Smooth muscle cell (in vitro differentiated cells): ENCODE measurements around the gene MVD. TPM values are rescaled to one million over a fixed set of nuclear protein-coding genes. Genes with fewer than 3 reads are reported as not detected.

Experiments used
- DNase-seq: peaks from one replicate; lab custom pipeline; 2025; ENCODE audit not compliant: unreplicated experiment; lab: John Stamatoyannopoulos, UW
- H2AFZ ChIP-seq: fragments of 200-600 bp; sonication (generic); 2 replicates; pipeline ENCODE4 v1.6.0; 2016; ENCODE audit warnings: antibody characterized with exemption, low read depth, mild to moderate bottlenecking
- H3F3A ChIP-seq: fragments of 200-600 bp; sonication (generic); 2 replicates; pipeline ENCODE4 v1.6.0; 2017; ENCODE audit warnings: antibody characterized with exemption, low read depth
- H3K27ac ChIP-seq: fragments of 200-600 bp; sonication (generic); 2 replicates; pipeline ENCODE4 v1.5.1; 2016; ENCODE audit warnings: low read depth, mild to moderate bottlenecking
- H3K27me3 ChIP-seq: fragments of 200-600 bp; sonication (generic); 2 replicates; pipeline ENCODE4 v1.6.1; 2016; ENCODE audit warnings: low read depth, mild to moderate bottlenecking
- H3K36me3 ChIP-seq: fragments of 200-600 bp; sonication (generic); 2 replicates; pipeline ENCODE4 v1.5.1; 2016; ENCODE audit warnings: low read depth
- H3K4me1 ChIP-seq: fragments of 200-600 bp; sonication (generic); 2 replicates; pipeline ENCODE4 v1.5.1; 2016; ENCODE audit warnings: low read depth
- H3K4me2 ChIP-seq: fragments of 200-600 bp; sonication (generic); 2 replicates; pipeline ENCODE4 v1.6.0; 2016; ENCODE audit warnings: mild to moderate bottlenecking
- H3K4me3 ChIP-seq: fragments of 200-600 bp; sonication (generic); 2 replicates; pipeline ENCODE4 v1.5.1; 2016; ENCODE audit warnings: mild to moderate bottlenecking
- H3K79me2 ChIP-seq: fragments of 200-600 bp; sonication (generic); 2 replicates; pipeline ENCODE4 v1.6.0; 2016; ENCODE audit warnings: low read depth, mild to moderate bottlenecking
- H3K9ac ChIP-seq: fragments of 200-600 bp; sonication (generic); 2 replicates; pipeline ENCODE4 v1.6.0; 2016; ENCODE audit warnings: low read depth
- H3K9me3 ChIP-seq: fragments of 200-600 bp; sonication (generic); replicated peaks from 2 replicates; pipeline ENCODE4 v1.5.1; 2016; ENCODE audit warnings: low read depth
- H4K20me1 ChIP-seq: fragments of 200-600 bp; sonication (generic); 2 replicates; pipeline ENCODE4 v1.6.0; 2016; ENCODE audit warnings: low read depth
- WGBS: methylation state at CpG from one replicate; pipeline ENCODE4 v1.1.7; 2016; ENCODE audit warnings: low lambda C conversion rate; 5-methylcytosine and 5-hydroxymethylcytosine counted together
- polyA plus RNA-seq: library from polyadenylated mRNA; unstranded; fragments of >200 nt; fragmentation: Nextera tagmentation; extraction: Ambion mirVana; gene quantifications from 2 replicates; pipeline ENCODE4 v1.2.1, GENCODE V29; 2016
- total RNA-seq: library from RNA; depleted of rRNA; stranded (reverse); fragments of >200 nt; gene quantifications from 2 replicates; pipeline ENCODE4 v1.2.3, GENCODE V29; 2014
- TF ChIP-seq, protein P1 (sequence below): fragments of 200-600 bp; sonication (generic); IDR thresholded peaks from 2 replicates; pipeline ENCODE4 v1.5.1; 2017; ENCODE audit warnings: borderline replicate concordance, mild to moderate bottlenecking, antibody characterized with exemption; ENCODE audit not compliant: insufficient read depth, poor library complexity, severe bottlenecking

The MVD gene
- total and polyA plus RNA-seq, 2 experiments from 2014 or later: 46.1 to 113 TPM

- Histone ChIP-seq H4K20me1 (no peaks in the 10 kb centered on the region), H3K4me2 (no peak overlapping the region), H3K4me1 (no peaks in the 10 kb centered on the region), H3K9me3 (no peaks in the 10 kb centered on the region), H2AFZ (no peak overlapping the region), H3K36me3 (no peaks in the 10 kb centered on the region), H3K27me3 (no peaks in the 10 kb centered on the region), H3K4me3 (no peak overlapping the region), H3K79me2 (no peaks in the 10 kb centered on the region), H3K9ac (no peak overlapping the region), H3F3A (no peaks in the 10 kb centered on the region), H3K27ac (no peak overlapping the region)
- TF ChIP-seq, protein P1, sequence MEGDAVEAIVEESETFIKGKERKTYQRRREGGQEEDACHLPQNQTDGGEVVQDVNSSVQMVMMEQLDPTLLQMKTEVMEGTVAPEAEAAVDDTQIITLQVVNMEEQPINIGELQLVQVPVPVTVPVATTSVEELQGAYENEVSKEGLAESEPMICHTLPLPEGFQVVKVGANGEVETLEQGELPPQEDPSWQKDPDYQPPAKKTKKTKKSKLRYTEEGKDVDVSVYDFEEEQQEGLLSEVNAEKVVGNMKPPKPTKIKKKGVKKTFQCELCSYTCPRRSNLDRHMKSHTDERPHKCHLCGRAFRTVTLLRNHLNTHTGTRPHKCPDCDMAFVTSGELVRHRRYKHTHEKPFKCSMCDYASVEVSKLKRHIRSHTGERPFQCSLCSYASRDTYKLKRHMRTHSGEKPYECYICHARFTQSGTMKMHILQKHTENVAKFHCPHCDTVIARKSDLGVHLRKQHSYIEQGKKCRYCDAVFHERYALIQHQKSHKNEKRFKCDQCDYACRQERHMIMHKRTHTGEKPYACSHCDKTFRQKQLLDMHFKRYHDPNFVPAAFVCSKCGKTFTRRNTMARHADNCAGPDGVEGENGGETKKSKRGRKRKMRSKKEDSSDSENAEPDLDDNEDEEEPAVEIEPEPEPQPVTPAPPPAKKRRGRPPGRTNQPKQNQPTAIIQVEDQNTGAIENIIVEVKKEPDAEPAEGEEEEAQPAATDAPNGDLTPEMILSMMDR: no peak
- no peak for DNase-seq
- 96% methylated on average over 22 of the region's 22 CpGs for WGBS
These were observed 13.8 kb upstream of the MVD start for GRCh38 chr16:88676502-88677242.

GRCh38 chr16:88673716-88674379 is 11.0 kb upstream of the MVD start:
- Histone ChIP-seq H3K4me2 (no peak overlapping the region), H3K9me3 (no peaks in the 10 kb centered on the region), H3K4me1 (no peaks in the 10 kb centered on the region), H3K36me3 (no peaks in the 10 kb centered on the region), H4K20me1 (no peaks in the 10 kb centered on the region), H3K27ac (no peak overlapping the region), H2AFZ (no peak overlapping the region), H3K9ac (no peak overlapping the region), H3K27me3 (no peaks in the 10 kb centered on the region), H3F3A (no peaks in the 10 kb centered on the region), H3K79me2 (no peaks in the 10 kb centered on the region), H3K4me3 (no peak overlapping the region)
- TF ChIP-seq, protein P1: no peak
- no peak for DNase-seq
- 98% methylated on average over 19 of the region's 19 CpGs for WGBS

DNA sequence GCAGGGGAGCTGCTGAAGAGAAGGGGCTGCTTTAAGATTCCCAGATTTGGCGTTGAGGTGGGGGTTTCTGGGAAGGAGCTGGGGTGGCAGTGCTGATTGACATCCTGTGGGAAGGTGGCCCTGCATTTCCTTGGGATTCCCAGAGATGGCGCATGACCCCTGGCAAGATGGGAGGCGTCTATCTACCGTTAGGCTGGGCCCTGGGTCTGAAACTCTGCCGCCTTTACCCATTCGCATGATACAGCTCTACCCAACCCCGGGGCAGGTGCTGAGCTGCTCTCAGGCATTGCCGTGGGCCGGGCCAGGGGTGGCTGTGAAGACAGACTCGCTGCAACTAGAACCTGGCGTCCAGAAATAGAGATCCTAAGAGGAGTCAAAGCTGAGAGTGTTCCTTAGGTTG is 9.9 kb upstream of the MVD start:
- Histone ChIP-seq H3K4me3 (no peak overlapping the region), H3F3A (no peaks in the 10 kb centered on the region), H3K36me3 (no peaks in the 10 kb centered on the region), H2AFZ (no peak overlapping the region), H3K27ac (no peak overlapping the region), H3K79me2 (no peaks in the 10 kb centered on the region), H3K4me2 (no peak overlapping the region), H3K9ac (no peak overlapping the region), H3K4me1 (no peaks in the 10 kb centered on the region), H3K9me3 (no peaks in the 10 kb centered on the region), H4K20me1 (no peaks in the 10 kb centered on the region), H3K27me3 (no peaks in the 10 kb centered on the region)
- 57% methylated on average over 11 of the region's 11 CpGs for WGBS
- TF ChIP-seq, protein P1: no peak
- no peak for DNase-seq
